DOHH2 (cell line): ENCODE data around the gene AUTS2.

ENCODE experiments used
- H3F3A ChIP-seq: fragments of 200-600 bp; sonication (generic), shearing (Covaris generic); 2 replicates; pipeline ENCODE4 v1.6.0; 2016; ENCODE audit warnings: antibody characterized with exemption, mild to moderate bottlenecking; ENCODE audit not compliant: control insufficient read depth, insufficient read depth
- H3K27ac ChIP-seq: fragments of 200-600 bp; sonication (generic); 2 replicates; pipeline ENCODE4 v1.5.1; 2014; ENCODE audit warnings: low read depth, mild to moderate bottlenecking, low read length, moderate library complexity
- H3K27me3 ChIP-seq: fragments of 200-600 bp; sonication (generic); 2 replicates; pipeline ENCODE4 v1.6.1; 2014; ENCODE audit warnings: mild to moderate bottlenecking, low read length, mixed read lengths; ENCODE audit not compliant: control insufficient read depth
- H3K36me3 ChIP-seq: fragments of 200-600 bp; sonication (generic); 2 replicates; pipeline ENCODE4 v1.6.1; 2014; ENCODE audit warnings: mild to moderate bottlenecking, low read length, moderate library complexity, mixed read lengths; ENCODE audit not compliant: control insufficient read depth
- H3K4me1 ChIP-seq: fragments of 200-600 bp; sonication (generic); 2 replicates; pipeline ENCODE4 v1.6.1; 2014; ENCODE audit warnings: mild to moderate bottlenecking, low read length, mixed read lengths; ENCODE audit not compliant: control insufficient read depth
- H3K4me2 ChIP-seq: fragments of 200-600 bp; sonication (generic); 2 replicates; pipeline ENCODE4 v1.6.0; 2014; ENCODE audit warnings: mild to moderate bottlenecking, low read length, moderate library complexity
- H3K4me3 ChIP-seq: fragments of 200-600 bp; sonication (generic); 2 replicates; pipeline ENCODE4 v1.5.1; 2014; ENCODE audit warnings: mild to moderate bottlenecking, low read length, mixed read lengths
- H3K79me2 ChIP-seq: fragments of 200-600 bp; sonication (generic); 2 replicates; pipeline ENCODE4 v1.6.1; 2014; ENCODE audit warnings: mild to moderate bottlenecking, low read length, mixed read lengths; ENCODE audit not compliant: control insufficient read depth
- H3K9me2 ChIP-seq: fragments of 200-600 bp; sonication (generic); replicated peaks from 2 replicates; pipeline ENCODE4 v1.6.1; 2014; ENCODE audit warnings: mild to moderate bottlenecking, low read length, mixed read lengths; ENCODE audit not compliant: control insufficient read depth
- H3K9me3 ChIP-seq: fragments of 200-600 bp; sonication (generic); 2 replicates; pipeline ENCODE4 v1.6.1; 2014; ENCODE audit warnings: antibody characterized with exemption, low read length, mixed read lengths; ENCODE audit not compliant: control insufficient read depth, insufficient read depth
- H4K20me1 ChIP-seq: fragments of 200-600 bp; sonication (generic); 2 replicates; pipeline ENCODE4 v1.6.0; 2014; ENCODE audit warnings: low read depth, mild to moderate bottlenecking, antibody characterized with exemption, low read length, moderate library complexity; ENCODE audit not compliant: control insufficient read depth, insufficient read depth
- EZH2phosphoT487 ChIP-seq: fragments of 200-600 bp; sonication (generic); IDR thresholded peaks from 2 replicates; pipeline ENCODE4 v1.6.1; 2017; ENCODE audit warnings: borderline replicate concordance, mild to moderate bottlenecking, antibody characterized with exemption, low read length, moderate library complexity, mixed read lengths
- TF ChIP-seq, protein P1 (sequence below): fragments of 200-600 bp; sonication (generic); IDR thresholded peaks from one replicate; pipeline ENCODE4 v1.5.1; 2014; ENCODE audit warnings: antibody characterized with exemption, mild to moderate bottlenecking, low read depth, low read length; ENCODE audit not compliant: poor library complexity, severe bottlenecking

AUTS2 gene

DNA sequence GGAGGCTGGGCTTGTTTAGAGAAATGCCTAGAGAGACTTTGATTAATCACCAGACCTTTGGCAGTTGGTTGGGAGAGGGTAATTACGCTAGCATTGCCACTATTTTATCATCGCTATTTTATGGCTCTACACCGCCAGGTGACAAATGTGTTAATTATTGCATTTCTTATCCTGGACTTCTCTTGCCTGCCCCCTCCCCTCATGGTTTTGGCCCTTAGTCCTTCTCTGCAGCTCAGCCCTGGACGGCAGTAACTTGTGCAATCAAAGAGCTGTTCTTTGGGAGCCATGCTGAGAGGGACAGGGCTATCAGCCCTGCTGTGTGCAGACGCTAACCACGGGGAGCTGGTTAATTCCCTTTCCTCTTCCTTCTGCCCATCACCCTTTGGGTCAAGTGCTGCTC, 585.0 kb downstream of the AUTS2 start:
- no peaks in the 10 kb centered on the region for H3F3A ChIP-seq
- no peak overlapping the region for H3K4me2 ChIP-seq
- no peaks in the 10 kb centered on the region for H3K4me1 ChIP-seq
- H3K9me2 ChIP-seq, result no peaks in the 10 kb centered on the region
- TF ChIP-seq EZH2phosphoT487, result no peak
- TF ChIP-seq, protein P1, sequence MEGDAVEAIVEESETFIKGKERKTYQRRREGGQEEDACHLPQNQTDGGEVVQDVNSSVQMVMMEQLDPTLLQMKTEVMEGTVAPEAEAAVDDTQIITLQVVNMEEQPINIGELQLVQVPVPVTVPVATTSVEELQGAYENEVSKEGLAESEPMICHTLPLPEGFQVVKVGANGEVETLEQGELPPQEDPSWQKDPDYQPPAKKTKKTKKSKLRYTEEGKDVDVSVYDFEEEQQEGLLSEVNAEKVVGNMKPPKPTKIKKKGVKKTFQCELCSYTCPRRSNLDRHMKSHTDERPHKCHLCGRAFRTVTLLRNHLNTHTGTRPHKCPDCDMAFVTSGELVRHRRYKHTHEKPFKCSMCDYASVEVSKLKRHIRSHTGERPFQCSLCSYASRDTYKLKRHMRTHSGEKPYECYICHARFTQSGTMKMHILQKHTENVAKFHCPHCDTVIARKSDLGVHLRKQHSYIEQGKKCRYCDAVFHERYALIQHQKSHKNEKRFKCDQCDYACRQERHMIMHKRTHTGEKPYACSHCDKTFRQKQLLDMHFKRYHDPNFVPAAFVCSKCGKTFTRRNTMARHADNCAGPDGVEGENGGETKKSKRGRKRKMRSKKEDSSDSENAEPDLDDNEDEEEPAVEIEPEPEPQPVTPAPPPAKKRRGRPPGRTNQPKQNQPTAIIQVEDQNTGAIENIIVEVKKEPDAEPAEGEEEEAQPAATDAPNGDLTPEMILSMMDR, result no peak
- H3K36me3 ChIP-seq, result no peaks in the 10 kb centered on the region
- no peaks in the 10 kb centered on the region for H3K79me2 ChIP-seq
- H3K4me3 ChIP-seq, result no peak overlapping the region
- H3K27me3 ChIP-seq, result no peaks in the 10 kb centered on the region
- no peaks in the 10 kb centered on the region for H3K9me3 ChIP-seq
- no peak overlapping the region for H3K27ac ChIP-seq
- no peaks in the 10 kb centered on the region for H4K20me1 ChIP-seq

DNA sequence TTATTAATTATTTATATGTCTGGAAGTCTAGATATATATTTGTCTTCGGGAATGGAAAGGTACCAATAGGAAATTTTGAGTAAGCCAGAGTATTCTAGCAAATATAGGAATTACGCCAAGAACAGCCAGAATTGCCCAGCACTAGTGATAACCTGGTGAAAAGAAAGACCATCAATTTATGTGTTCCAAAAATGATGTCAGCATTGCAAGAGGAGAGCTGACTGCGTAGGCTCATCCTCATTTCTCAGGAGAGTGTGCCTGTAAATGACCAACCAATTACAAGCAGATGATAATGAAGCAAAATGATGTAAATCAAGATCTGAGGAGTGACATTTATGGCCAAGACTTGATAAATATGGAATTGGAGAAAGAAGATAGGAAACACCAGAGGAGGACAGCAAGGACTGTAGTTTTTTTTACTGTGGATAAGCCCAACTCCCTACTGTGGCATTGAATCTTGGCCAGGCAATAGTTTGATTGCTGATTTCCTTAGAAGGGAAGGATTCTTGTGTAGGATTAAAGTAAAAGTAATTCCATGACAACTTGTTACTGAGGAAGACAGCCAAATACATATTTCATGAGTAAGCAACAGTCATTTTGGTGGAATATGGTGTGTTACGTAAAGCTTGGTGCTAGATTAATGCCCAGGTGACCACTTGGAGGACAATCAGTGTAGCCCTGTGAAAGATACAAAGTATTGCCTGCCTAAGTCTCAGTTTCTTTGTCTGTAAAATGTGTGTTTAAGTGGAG, 590.8 kb downstream of the AUTS2 start:
- Histone ChIP-seq H3F3A (no peaks in the 10 kb centered on the region), H3K27ac (no peak overlapping the region), H3K36me3 (no peaks in the 10 kb centered on the region)

DNA sequence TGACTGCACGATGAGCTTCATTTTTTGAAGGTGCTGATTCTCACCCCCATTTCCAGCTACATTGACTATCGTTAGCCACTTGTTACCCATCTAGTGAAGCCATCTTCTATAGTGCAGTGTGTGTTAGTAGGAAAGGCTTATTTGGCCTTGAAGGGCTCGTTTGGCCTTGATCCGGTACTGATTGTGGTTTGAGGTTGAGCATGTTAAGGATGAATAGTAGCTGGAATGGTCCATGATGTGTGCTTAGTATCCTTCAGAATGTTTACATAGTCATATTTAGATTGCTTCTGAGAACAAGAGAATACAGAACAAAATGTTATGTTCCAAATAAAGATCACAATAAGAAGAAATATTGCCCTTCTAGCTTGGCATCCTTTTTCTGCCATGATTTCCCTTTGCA, 591.5 kb downstream of the AUTS2 start:
- Histone ChIP-seq H3K9me3 (no peaks in the 10 kb centered on the region), H3K27me3 (no peaks in the 10 kb centered on the region), H3F3A (no peaks in the 10 kb centered on the region), H4K20me1 (no peaks in the 10 kb centered on the region), H3K4me3 (no peak overlapping the region), H3K4me2 (no peak overlapping the region), H3K79me2 (no peaks in the 10 kb centered on the region), H3K9me2 (no peaks in the 10 kb centered on the region), H3K36me3 (no peaks in the 10 kb centered on the region), H3K4me1 (peaks cover 12% of the 10 kb centered on the region), H3K27ac (no peak overlapping the region)
- TF ChIP-seq EZH2phosphoT487, result no peak
- TF ChIP-seq, protein P1, result no peak

More for the DNA sequence above, 590.8 kb downstream of the AUTS2 start:
- Histone ChIP-seq H3K4me1 (peaks cover 11% of the 10 kb centered on the region), H3K9me2 (no peaks in the 10 kb centered on the region), H3K79me2 (no peaks in the 10 kb centered on the region), H4K20me1 (no peaks in the 10 kb centered on the region), H3K27me3 (no peaks in the 10 kb centered on the region), H3K4me3 (no peak overlapping the region), H3K9me3 (no peaks in the 10 kb centered on the region), H3K4me2 (no peak overlapping the region)
- no peak for TF ChIP-seq EZH2phosphoT487
- TF ChIP-seq, protein P1, result no peak
